HL-60/S4 treated with phorbol 12-myristate 13-acetate at 8.2 ng/mL for 4 days and 3 days (cell line): ENCODE data around the gene XYLT1.
"Not testable (repeated sequence)": the region's sequence is repeated elsewhere in the genome, so short reads cannot be mapped to it uniquely, and the experiment has no call there.

Experiments used
- in situ Hi-C: fragments of 300-500 bp; cut with MboI; formaldehyde crosslinking; loops from 2 replicates; pipeline ENCODE4 v1.15.0; 2022; ENCODE audit warnings: low sequenced_read_pairs

XYLT1 gene

DNA sequence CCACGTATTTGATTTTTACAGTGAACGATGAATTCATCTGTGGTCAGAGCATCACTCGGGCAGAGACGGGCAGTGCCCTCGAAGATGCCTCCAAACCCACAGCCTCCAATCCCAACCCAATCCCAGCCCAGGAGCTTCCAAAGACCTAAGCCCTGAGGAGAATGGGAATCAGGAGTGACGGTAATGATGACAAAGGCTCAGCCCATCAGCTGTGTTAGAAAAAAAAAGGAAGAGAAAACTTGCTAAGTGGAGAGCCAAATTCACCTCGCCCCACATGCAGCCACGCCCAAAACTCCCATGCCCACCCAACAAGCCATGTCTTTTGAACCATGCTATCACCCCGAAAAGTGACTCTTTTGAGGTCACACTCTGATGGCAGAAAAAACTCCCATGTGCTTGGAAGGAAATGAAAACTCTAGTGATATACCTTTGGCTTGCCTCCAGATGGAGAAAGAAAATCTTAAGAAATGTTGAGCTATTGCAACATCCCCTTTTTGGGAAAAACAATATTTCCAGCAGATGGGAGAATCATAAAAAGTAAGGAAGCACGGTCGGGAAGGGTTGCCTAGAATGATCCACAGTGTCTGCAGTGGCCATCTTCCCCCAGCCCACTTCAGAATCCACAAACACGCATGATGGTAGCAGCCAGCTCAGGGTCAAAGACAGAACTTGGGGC lies 37.7 kb downstream of the XYLT1 start:
- in situ Hi-C loops, result no loop called here

GRCh38 chr16:17431968-17432625 lies 38.7 kb downstream of the XYLT1 start:
- in situ Hi-C loops, result no loop called here

DNA sequence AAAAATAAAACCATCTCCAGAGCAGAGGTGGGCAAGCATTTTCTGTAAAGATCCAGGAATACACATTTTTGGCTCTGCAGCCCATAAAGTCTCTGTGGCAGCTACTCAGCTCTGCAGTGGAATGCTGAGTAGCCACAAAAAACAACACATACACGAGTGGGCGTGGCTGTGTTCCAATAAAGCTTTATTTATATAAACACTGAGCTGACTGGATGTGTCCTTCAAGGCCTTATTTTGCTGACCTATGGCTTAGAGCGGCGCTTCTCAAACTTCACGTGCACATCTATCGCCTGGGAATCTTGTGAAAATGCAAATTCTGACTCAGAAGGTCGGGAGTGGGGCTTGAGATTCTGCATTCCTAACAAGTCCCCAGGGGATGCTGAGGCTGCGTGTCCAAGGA lies 39.7 kb downstream of the XYLT1 start:
- in situ Hi-C loops, result no loop called here

DNA sequence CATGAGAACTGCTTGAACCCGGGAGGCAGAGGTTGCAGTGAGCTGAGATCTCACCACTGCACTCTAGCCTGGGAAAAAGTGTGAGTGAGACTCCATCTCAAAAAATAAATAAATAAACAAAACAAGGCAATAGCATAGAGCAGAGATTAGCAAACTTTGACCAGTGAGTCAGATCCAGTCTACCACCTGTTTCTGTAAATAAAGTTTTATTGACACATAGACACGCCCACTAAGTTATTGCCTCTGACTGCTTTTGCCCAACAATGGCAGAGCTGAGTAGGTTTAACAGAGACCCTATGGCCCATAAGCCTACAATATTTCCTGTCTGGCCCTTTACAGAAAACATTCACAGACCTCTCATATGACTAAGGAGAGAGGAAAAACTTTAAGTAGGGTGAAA lies 44.3 kb downstream of the XYLT1 start:
- in situ Hi-C loops, result no loop called here

DNA sequence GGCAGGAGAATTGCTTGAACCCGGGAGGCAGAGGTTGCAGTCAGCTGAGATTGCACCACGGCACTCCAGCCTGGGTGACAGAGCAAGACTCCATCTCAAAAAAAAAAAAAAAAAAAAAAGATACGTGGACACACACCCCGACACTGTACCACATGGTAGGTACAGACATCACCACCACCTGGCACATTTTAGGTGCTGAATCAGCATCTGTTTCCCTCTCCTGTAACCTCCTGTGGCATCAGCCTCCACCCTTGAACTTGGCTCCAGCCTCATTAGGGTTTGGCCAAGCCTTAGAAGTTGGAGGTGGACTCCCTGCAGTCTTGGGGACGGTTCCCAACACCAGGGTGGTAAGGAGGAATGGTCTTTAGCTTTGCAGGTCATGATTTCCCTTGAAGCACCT lies 46.0 kb downstream of the XYLT1 start:
- in situ Hi-C loops, result no loop called here

DNA sequence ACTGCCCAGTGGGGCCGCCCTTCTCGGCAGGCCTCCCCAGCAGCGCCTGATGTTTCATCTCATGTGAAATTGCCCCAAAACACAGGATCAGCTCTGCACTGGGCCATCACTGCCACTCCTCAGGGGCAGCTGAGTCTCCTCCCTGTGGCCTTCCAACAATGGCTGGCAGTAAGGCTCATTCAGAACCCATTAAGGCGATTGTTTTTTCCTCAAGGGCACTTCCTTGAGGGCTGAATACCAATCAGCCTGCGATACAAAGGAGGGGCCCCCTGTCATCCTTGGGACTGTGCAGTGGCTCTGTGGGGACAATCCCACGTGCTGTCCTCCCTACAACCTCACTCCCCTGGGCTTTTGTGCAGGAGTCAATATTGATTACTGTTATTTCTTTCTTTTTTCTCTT lies 47.5 kb downstream of the XYLT1 start:
- in situ Hi-C loops, result no loop called here

DNA sequence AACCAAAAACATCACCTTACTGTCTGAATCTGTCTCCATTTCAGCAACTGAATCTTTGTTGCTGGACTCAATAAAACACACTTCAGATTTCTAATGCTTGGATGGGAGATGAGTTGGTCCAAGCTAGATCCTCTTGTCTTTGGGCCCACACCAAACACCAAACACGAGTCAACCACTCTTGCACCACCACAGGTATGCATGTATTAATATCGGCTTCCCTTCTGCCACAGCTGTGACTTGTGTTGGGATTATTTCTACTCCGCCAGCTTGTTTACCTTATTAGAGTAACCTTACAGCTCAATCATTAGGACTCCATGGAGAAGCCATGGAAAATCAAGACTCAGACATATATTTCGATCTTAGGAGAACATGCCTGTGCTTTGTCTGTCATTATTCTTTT lies 49.9 kb downstream of the XYLT1 start:
- in situ Hi-C loops, result no loop called here

DNA sequence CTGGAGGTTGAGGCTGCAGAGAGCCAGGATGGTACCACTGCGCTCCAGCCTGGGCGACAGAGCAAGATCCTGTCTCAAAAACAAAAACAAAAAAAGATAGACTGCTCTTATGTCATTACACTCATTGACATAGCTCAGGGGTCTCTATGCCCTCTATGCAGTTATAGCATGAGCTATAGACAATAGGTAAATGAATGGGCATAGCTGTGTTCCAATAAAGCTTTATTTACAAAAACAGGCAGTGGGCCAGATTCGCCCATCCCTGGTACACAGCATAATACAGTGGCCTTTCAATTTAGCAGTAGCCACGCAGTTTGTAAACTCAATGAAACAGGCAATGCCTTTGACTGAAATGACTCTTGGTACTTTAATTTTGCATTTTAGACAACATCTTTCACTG lies 51.5 kb downstream of the XYLT1 start:
- in situ Hi-C loops, result no loop called here

- in situ Hi-C loops, result no loop called here
Observed at GRCh38 chr16:17417740-17418139, 53.0 kb downstream of the XYLT1 start.

GRCh38 chr16:17416461-17417311 lies 54.1 kb downstream of the XYLT1 start:
- in situ Hi-C loops, result no loop called here

GRCh38 chr16:17414916-17415315 lies 55.8 kb downstream of the XYLT1 start:
- in situ Hi-C loops, result no loop called here

GRCh38 chr16:17414421-17414820 lies 56.3 kb downstream of the XYLT1 start:
- in situ Hi-C loops, result no loop called here

- in situ Hi-C loops, result no loop called here
Observed at GRCh38 chr16:17413508-17413907, 57.3 kb downstream of the XYLT1 start.

GRCh38 chr16:17412791-17413190 lies 58.0 kb downstream of the XYLT1 start:
- in situ Hi-C loops, result no loop called here

GRCh38 chr16:17412221-17412620 lies 58.5 kb downstream of the XYLT1 start:
- in situ Hi-C loops, result no loop called here

DNA sequence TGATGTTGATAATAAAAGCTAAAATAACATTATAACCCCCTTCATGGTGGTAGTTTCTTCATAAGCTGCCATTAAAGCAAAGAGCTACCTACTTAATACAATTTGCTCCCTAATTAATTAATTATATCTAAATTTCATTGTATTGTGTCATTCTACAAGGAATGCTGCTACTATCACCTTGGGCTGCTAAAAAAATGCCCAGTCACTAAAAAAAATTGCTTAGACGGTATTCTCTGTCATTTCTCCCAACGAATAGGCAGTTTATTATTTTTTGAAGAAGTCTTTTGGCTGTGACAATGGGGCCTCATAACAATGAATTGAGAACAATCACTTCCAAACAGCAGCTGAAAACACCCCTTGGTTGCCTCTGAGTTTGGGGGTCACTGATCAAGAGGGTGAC lies 59.5 kb downstream of the XYLT1 start:
- in situ Hi-C loops, result no loop called here

- in situ Hi-C loops, result not testable (repeated sequence)
Observed at GRCh38 chr16:17410316-17410715, 60.4 kb downstream of the XYLT1 start.

- in situ Hi-C loops, result no loop called here
Observed at GRCh38 chr16:17409894-17410293, 60.9 kb downstream of the XYLT1 start.

GRCh38 chr16:17408955-17409441 lies 61.8 kb downstream of the XYLT1 start:
- in situ Hi-C loops, result no loop called here

DNA sequence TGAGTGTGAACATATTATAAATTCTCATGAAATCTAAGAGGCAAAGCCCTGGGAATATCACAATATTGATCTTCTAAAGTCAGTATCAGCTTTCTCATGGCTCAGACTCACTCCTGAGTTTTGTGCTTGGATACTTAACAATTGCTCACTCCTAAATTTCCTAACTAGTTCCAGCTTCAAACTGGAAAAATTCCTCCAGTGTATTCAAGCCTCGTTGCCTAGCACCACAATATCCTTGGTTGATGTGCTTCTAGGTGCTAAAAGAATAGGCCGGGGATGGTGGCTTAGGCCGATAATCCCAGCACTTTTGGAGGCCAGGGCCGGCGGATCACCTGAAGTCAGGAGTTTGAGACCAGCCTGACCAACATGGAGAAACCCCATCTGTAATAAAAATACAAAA lies 62.5 kb downstream of the XYLT1 start:
- in situ Hi-C loops, result no loop called here

DNA sequence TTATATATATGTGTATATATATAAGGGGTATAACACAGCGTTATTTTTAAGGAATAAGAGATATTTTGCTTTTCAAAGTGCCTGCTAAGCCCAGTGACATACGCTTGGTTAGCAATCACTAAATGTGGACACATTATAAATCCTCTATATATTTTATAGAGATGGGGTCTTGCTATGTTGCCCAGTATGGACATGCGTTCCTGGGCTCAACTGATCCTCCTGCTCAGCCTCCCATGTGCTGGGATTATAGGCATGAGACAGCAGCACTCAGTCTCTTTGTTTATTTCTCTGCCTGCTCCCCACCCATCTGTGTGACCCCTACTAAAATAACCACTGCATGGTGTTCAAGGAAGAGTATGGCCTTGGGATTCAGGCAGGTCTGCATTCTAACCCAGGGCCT lies 63.4 kb downstream of the XYLT1 start:
- in situ Hi-C loops, result no loop called here
